H4 (cell line): ENCODE data around the gene ZNF318. TPM values are rescaled to one million over a fixed set of nuclear protein-coding genes. Genes with fewer than 3 reads are reported as not detected.
A peak's percentile ranks its signal among the peaks of the same experiment; 100 is the strongest.
"Not testable (repeated sequence)": the region's sequence is repeated elsewhere in the genome, so short reads cannot be mapped to it uniquely, and the experiment has no call there.

Experiments
- DNase-seq: peaks from one replicate; pipeline ENCODE4 v3.0.0-alpha.2; 2015; ENCODE audit warnings: low spot score
- total RNA-seq: library from RNA; depleted of rRNA; stranded (reverse); fragments of >200 nt; shearing (Covaris generic); gene quantifications from 2 replicates; pipeline ENCODE4 v1.2.3, GENCODE V29; 2014

ZNF318 gene
- total RNA-seq, 1 experiment from 2014 or later: 7.5 TPM

DNA sequence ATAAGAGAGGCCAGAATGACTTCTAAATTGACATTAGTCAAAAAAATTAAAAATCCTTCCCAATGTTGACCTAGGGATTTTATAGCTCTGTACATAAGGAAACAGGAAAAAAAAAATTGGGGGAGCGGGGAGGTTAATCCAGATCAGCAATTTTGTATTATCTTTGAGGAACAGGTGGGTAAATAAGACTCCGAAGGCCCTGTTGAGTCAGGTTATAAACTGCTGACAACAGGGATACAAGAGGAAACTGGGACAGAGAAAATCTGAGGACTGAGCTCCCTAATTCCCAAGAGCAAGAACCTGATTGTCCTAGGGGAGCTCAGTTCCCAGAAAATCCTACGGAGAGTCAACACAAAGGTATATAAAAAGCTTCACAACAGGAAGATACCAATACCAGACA, 34.0 kb downstream of the ZNF318 start:
- DNase-seq: no peak

DNA sequence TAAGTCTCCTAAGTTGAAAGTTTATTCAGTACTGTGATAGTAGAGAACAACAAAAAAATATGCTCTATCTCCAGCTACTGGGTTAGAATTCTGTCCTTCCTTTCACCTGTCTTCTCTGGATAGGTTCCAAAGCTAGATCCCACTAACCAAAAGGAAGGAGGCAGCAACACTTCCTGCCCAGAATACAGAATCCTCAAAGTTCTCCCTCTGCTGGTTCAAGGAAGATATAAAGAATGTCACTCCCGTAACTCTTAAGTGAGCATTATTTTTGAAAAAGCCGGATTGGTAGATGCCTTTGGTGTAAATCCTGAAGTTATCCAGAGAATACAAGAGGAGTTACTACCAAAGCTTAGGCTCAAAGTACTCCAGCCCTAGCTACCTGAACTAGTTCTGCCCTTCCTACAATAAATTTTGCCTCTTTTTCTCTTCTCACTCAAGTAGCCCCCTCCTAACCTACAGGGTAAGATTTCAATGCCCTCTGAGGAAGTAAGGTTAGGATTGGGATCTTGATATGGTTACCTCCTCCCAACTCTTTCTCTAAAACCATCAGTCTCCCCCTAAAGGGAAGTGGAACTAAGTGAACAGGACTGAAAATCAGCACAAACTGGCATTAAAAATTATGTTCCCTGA, 34.9 kb downstream of the ZNF318 start:
- DNase-seq: peak; percentile 77

DNA sequence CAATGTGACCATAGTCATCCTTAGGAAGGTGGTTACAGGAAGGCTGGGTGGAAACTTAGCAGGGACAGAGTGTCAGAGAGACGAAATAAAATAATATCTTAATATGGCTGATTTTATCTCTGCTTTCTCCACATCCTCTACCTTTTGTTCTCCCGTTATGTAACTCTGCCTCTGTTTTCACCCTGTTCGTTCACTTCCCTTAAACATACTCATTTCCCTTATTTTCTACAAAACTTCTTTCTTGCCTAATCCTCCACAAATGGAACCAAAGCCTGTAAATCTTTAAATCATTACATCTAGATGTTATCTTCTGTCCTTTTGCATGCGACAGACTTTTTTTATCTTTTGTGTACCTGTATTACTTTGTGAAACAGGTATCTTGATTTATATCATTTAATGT, 37.6 kb downstream of the ZNF318 start:
- DNase-seq: no peak

DNA sequence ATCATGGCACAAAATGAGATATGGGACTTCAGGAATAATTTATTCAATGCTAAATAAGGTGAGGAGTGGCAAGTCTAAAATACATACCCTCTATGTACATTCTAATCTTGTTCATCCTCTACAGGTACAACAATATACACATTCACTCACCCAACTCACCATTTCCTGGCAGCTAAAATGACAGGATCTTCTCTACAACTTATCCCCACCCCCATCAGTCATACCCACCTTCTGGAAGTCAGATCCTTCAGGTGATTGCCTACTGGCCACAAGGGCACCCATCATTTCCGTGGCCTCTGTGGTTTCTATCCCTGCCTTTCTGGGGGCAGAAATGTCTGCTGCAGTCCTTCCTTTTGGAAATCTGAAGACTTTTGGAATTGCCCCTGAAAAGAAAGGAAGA, 38.0 kb downstream of the ZNF318 start:
- DNase-seq: no peak

DNA sequence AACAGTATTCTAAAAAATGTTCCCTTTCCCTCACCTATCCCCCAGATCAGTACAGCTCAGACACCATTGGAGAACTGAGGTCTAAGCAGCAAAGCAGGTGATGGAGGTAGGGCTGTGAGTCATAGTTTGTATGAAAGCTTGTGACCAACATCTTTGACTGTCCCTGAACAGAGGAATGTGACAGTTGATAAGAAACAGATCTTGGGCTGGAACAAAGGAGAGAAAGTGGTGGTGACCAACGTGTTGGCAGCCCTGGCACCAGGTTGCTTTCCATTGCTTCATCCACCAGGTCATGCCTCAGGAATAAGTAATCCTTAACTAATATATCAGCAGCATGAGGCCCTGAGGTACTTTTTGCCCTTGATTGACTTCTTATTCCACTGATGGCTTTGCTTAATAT, 40.9 kb downstream of the ZNF318 start:
- DNase-seq: no peak

DNA sequence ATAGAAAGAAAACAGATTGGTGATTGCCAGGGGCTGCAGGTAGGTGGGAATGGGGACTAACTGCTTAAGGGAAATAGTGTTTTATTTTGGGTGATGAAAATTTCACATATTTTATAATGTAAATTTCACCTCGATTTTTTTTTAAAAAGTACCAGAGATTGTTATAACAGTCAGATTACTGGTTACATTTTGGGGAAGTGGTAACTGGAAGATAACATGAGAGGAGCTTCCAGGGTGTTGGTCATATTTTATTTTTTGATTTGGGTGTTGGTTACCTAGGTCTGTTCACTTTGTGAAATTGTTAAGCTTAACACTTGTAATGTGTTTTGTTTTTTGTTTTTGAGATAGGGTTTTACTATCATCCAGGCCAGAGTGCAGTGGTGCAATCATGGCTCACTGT, 43.6 kb downstream of the ZNF318 start:
- no peak for DNase-seq

DNA sequence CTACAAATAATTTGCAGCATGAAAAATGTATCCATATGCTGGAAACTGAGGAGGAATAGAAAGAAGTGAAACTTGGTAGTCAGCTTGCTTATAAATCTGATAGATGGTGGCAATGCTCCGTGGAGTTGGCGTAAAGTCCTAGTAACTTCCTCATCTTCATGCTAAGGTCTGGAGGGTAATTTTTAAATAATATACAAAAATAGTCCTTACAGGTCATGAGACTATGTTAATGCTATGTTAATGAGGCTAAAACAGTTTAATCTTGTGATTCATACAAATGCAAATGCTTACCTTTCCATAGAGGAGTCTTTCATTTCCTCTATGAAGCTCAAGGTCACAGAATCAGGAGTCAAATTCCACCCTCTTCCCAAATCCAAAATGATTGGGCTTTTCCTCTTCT, 51.4 kb downstream of the ZNF318 start:
- DNase-seq: no peak

DNA sequence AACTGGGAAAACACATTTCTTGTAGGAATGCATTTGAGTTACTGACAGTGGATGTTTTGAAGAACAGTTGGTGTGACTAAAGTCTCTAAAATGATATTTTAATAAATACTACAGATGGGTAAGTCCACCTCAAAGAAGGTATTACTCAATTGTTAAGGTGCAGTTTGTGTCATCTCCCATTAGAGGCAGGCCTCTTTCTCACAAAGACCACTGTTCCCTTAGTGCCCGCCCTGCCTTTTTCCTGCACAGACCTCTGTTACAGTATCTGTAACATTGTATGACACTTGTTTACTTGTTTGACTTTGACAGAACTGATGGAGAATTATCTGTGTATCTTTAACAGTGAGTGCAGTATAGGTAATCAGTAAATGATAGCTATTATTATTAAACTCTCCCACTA, 55.6 kb downstream of the ZNF318 start:
- no peak for DNase-seq

DNA sequence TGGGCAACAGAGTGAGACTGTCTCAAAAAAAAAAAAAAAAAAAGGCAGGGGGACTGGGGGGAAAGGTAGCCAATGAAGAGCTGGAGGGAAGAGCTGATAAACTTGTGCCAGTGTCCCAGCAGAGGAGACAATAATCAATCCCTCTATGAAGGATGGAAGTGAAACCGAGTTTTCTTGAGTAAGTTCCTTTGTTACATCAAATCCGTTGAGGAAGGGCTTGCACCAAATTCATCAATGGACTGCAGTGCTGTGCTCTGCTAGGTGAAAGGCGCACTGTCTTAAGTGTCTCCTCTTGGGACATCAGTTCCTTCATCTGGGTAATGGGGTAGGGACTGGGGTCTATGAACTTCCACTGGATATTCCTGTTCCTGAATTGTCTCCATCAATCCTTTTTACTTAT, 57.8 kb downstream of the ZNF318 start:
- DNase-seq: no peak

DNA sequence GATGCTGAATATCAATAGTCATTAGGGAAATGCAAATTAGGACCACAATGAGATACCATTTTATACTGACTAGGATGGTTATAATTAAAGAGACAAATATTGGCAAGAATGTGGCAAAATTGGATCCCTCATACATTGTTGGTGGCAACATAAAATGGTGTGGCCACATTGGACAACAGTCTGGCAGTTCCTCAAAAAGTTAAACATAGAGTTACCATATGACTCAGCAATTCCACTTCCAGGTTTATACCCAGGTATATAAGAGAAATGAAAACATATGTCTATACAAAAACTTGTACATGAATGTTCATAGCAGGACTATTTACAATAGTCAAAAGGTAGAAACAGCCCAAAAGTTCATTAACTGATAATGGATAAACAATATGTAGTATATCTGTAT, 58.8 kb downstream of the ZNF318 start:
- no peak for DNase-seq

DNA sequence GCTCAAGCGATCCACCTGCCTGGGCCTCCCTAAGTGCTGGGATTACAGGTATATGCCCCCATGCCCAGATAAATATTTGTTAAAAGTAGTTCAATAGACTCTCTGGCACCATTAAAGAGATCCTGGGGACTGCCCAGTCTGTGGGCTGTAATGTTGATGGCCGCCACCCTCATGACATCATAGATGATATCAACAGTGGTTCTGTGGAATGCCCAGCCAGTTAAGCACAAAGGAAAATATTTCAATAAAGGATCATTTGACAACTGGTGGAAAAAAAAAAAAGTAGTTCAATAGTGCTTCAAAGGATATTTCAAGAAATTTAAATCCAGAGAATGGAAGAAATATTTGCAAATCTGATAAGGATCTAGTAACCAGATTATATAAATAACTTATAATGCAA, 59.3 kb downstream of the ZNF318 start:
- DNase-seq: no peak

DNA sequence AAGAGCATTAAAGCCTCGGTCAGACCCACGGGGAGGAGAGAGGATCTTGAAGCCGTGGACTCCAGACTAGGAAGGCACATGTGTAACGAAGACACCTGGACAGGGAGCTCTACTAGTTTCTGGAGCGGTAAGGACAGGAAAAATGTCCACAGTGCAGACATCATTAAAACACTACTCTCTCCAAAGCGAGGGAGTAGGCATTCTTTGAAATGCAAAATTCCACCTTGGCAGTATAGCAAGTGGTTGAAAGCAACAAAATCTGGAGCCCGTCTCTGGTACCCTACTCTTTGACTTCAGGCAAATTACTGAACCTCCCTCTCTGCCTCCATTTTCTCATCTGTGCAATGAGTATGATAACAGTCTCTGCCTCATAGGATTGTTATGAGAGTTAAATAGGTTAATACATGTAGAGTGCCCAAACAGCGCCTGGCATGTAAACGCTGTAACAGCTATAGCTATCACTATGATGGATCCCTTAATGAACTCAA, 60.4 kb downstream of the ZNF318 start:
- no peak for DNase-seq

DNA sequence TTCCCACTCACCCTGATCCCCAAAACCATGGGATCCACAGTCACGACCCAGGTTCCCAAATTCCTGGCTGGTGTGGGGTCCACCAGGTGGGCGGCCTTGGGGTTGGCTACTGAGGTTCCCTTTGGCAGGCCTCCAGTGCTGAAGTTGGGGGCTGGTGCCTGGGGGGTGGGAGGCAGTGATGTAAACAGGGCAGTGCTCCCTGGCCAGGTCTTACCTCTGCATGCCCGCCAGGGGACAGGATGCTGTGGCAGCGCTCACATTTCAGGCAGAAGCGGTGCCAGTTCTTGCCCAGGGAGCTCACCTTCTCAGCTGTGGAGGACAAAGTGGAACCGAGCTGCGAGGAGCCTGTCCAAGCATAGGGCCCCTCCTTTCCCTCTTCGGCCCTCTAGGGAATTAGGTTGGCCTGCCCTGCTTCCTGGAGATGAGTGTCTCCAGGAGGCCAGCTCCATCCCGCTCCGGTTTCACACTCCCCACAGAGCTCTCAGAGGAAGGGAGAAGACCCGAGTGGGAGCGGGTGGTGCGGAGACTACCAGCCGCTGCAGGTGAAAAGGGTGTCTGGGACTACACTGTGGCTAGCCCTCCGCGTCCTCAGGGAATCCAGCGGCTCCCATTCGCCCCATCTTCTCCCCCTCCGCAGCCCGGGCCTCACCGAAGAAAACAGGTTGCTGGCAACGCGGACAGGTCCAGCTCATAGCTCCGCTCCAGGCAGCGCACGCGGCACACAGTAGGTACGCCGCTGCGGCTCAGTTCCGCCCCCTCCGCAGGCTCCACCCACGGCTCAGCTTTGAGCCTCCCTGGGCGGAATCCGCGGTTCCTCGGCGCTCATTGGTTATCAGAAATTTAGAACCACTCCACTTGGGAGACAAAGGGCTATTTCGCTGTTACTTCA, 61.1 kb downstream of the ZNF318 start, which contains the start of gene CRIP3:
Gene CRIP3, minus strand, starts transcription at position 726 of the 889 bp plus-strand sequence. Its CDS starts 34 bp downstream, at position 692.
- DNase-seq: no peak

DNA sequence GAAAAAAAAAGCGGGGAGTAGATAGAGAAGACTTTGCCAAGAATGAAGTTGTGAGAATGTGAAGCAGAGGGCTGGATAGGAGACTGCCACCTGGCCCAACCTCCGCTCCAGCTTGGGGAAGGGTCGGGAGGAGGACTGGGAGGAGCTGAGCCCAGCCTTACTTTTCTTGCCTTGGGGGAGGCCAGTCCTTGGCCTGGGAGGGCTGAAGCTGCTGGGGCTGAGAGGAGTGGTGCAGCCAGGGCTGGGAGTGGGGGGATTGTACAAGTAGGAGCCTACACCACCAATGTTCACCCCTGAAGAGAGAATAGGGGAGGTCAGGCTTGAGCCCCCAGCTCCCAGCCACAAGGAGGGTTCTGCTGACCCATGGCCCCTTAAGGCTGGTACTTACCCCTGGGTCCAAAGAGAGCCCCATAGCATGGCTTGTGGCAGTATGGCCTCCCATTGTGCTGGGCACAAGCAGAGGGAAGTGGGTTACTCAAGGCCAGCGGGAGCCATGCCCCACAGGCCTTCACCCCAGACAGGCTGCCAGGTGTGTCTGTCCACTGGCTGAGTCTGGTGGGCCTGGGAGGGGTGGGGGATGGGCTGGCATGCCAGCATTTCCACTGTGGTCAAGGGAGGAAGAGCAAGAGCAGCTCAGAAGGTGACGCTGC, 61.9 kb downstream of the ZNF318 start:
- no peak for DNase-seq

DNA sequence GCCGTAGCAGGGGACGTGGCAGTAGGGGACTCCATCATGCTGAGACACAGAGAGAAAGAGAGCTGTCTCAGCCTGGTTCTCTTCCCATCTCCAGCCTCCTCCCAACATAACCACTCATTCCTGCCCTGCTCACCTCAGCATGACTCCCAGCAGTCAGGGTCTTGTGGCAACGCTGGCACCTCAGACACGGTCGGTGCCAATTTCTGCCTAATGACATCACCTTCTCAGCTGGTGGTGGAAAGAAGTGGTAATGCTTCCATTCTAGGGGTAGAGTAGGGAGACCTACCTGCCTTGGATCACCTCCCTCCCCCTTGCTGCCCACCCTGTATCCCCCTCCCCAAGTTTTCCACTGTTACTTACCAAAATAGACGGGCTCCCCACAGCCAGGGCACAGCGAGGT, 63.4 kb downstream of the ZNF318 start:
- DNase-seq: peak; percentile 36

DNA sequence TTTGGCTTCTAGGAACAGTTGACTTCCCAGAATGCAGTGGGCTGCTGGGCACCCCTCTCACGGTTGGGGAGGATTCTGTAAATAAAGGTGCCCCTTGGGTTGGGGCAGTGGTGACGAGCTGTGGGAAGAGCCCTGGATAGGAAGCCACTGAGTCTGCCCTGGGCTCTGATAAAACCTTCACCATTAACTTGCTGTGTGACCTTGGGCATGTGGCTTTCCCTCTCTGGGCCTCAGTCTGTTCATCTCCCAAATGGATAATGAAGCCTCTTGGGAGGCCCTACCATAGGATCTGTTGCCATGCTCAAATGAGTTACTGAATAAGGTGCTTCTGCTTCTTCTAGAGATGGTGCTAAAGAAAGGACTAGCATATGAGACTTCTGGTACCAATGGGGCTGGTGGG, 64.6 kb downstream of the ZNF318 start:
- DNase-seq: no peak

DNA sequence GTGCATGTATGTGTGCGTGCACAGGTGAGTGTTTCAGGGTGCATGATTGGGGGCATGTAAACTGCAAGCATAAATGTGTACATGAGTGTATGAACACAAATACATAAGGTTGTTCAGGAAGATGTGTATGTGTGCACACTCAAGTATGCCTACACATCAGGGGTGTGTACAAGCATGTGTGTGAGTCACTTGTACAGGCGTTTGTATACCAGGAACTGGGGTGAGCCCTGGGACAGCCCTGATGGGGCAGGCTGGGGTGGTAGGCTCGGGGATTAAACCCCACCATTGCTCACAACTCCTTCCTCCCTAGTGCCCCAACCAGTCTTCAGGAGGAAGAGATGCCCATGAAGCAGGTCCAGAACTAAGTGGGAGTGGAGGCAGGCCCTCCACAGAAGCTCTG, 65.1 kb downstream of the ZNF318 start:
- no peak for DNase-seq

DNA sequence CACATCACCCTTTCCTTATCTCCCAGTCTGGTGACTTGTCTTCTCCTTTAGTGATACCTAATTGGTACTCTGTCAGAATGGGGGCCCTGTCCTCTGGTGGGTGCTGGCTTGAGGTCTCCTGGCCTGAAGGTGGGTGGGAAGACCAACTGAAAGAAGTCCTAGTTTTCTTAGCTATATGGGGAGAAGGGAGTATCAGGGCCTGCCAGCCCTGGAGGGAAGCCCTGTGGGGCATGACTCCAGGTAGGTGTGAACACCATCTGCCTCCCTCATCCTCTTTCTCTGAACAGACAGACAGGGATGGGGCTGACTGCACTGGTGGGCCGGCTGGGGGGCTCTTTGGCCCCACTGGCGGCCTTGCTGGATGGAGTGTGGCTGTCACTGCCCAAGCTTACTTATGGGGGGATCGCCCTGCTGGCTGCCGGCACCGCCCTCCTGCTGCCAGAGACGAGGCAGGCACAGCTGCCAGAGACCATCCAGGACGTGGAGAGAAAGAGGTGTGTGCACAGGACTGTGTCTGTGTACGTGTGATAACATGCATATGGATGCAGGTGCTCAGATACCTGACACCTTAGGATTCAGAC, 65.6 kb downstream of the ZNF318 start:
- no peak for DNase-seq

DNA sequence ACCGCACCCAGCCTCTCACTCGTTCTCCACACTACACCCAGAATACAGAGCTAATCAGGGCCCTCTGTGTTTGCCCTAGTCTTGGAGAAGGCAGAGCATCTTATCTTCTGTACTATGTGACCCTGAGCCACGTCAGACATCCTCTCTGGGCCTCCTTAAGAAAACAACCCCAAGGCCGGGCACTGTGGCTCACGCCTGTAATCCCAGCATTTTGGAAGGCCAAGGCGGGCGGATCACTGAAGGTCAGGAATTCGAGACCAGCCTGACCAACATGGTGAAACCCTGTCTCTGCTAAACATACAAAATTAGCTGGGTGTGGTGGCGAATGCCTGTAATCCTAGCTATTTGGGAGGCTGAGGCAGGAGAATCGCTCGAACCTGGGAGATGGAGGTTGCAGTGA, 66.4 kb downstream of the ZNF318 start:
- not testable (repeated sequence) for DNase-seq

DNA sequence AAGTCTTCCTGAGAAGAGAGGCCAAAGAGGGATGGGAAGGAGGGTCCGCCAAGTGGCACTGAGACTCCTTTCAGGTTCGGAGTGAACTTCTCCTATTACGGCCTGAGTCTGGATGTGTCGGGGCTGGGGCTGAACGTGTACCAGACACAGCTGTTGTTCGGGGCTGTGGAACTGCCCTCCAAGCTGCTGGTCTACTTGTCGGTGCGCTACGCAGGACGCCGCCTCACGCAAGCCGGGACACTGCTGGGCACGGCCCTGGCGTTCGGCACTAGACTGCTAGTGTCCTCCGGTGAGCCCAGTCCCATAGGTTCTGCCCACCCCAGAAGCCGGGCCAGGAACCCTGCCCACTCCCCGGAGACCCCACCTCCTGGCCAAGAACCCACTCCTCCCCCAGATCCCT, 67.3 kb downstream of the ZNF318 start:
- no peak for DNase-seq

DNA sequence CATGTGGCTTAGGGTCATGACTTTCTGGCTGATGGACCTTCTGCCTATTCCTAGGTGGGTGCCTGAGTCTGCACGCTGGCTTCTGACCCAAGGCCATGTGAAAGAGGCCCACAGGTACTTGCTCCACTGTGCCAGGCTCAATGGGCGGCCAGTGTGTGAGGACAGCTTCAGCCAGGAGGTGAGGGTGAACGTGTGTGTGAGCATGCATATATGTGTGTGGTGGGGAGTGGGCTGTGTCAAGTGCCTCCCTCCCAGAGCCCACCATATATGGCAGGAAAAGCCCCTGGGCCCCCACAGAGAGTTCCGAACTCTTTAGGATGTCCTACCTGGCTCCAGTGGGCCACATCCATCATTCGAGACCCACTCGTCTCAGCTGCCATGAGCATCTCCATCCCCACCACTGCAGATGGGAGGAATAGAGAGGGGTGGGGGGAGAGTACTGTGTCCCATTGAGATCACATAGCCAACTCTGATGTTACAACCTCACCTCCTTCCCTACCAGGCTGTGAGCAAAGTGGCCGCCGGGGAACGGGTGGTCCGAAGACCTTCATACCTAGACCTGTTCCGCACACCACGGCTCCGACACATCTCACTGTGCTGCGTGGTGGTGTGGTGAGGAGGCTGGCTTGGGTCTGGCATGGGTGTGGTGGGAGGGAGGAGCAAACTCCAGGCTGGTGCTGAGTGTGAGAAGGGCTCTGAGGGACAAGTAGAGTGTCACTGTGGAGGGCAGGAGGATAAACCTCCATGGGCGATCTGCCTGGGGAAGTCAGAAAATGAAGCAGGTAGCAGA, 68.2 kb downstream of the ZNF318 start:
- DNase-seq: no peak
